Smooth muscle cell (in vitro differentiated cells): ENCODE data around the gene IGSF23. TPM values are rescaled to one million over a fixed set of nuclear protein-coding genes. Genes with fewer than 3 reads are reported as not detected.

Source experiments
- DNase-seq: peaks from one replicate; lab custom pipeline; 2025; ENCODE audit not compliant: unreplicated experiment; lab: John Stamatoyannopoulos, UW
- H2AFZ ChIP-seq: fragments of 200-600 bp; sonication (generic); 2 replicates; pipeline ENCODE4 v1.6.0; 2016; ENCODE audit warnings: antibody characterized with exemption, low read depth, mild to moderate bottlenecking
- H3F3A ChIP-seq: fragments of 200-600 bp; sonication (generic); 2 replicates; pipeline ENCODE4 v1.6.0; 2017; ENCODE audit warnings: antibody characterized with exemption, low read depth
- H3K27ac ChIP-seq: fragments of 200-600 bp; sonication (generic); 2 replicates; pipeline ENCODE4 v1.5.1; 2016; ENCODE audit warnings: low read depth, mild to moderate bottlenecking
- H3K27me3 ChIP-seq: fragments of 200-600 bp; sonication (generic); 2 replicates; pipeline ENCODE4 v1.6.1; 2016; ENCODE audit warnings: low read depth, mild to moderate bottlenecking
- H3K36me3 ChIP-seq: fragments of 200-600 bp; sonication (generic); 2 replicates; pipeline ENCODE4 v1.5.1; 2016; ENCODE audit warnings: low read depth
- H3K4me1 ChIP-seq: fragments of 200-600 bp; sonication (generic); 2 replicates; pipeline ENCODE4 v1.5.1; 2016; ENCODE audit warnings: low read depth
- H3K4me2 ChIP-seq: fragments of 200-600 bp; sonication (generic); 2 replicates; pipeline ENCODE4 v1.6.0; 2016; ENCODE audit warnings: mild to moderate bottlenecking
- H3K4me3 ChIP-seq: fragments of 200-600 bp; sonication (generic); 2 replicates; pipeline ENCODE4 v1.5.1; 2016; ENCODE audit warnings: mild to moderate bottlenecking
- H3K79me2 ChIP-seq: fragments of 200-600 bp; sonication (generic); 2 replicates; pipeline ENCODE4 v1.6.0; 2016; ENCODE audit warnings: low read depth, mild to moderate bottlenecking
- H3K9ac ChIP-seq: fragments of 200-600 bp; sonication (generic); 2 replicates; pipeline ENCODE4 v1.6.0; 2016; ENCODE audit warnings: low read depth
- H3K9me3 ChIP-seq: fragments of 200-600 bp; sonication (generic); replicated peaks from 2 replicates; pipeline ENCODE4 v1.5.1; 2016; ENCODE audit warnings: low read depth
- H4K20me1 ChIP-seq: fragments of 200-600 bp; sonication (generic); 2 replicates; pipeline ENCODE4 v1.6.0; 2016; ENCODE audit warnings: low read depth
- CTCF ChIP-seq: fragments of 200-600 bp; sonication (generic); IDR thresholded peaks from 2 replicates; pipeline ENCODE4 v1.5.1; 2017; ENCODE audit warnings: borderline replicate concordance, mild to moderate bottlenecking, antibody characterized with exemption; ENCODE audit not compliant: insufficient read depth, poor library complexity, severe bottlenecking
- WGBS: methylation state at CpG from one replicate; pipeline ENCODE4 v1.1.7; 2016; ENCODE audit warnings: low lambda C conversion rate; 5-methylcytosine and 5-hydroxymethylcytosine counted together
- polyA plus RNA-seq: library from polyadenylated mRNA; unstranded; fragments of >200 nt; fragmentation: Nextera tagmentation; extraction: Ambion mirVana; gene quantifications from 2 replicates; pipeline ENCODE4 v1.2.1, GENCODE V29; 2016
- total RNA-seq: library from RNA; depleted of rRNA; stranded (reverse); fragments of >200 nt; gene quantifications from 2 replicates; pipeline ENCODE4 v1.2.3, GENCODE V29; 2014

The IGSF23 gene
- total and polyA plus RNA-seq, 2 experiments from 2014 or later, result not detected

GRCh38 chr19:44582581-44583265 is 30.6 kb upstream of the IGSF23 start:
- DNase-seq, result no peak
- WGBS, result 7% methylated on average over 7 of the region's 10 CpGs
- no peaks in the 10 kb centered on the region for H3F3A ChIP-seq
- no peaks in the 10 kb centered on the region for H3K27me3 ChIP-seq
- no peak overlapping the region for H2AFZ ChIP-seq
- TF ChIP-seq CTCF, result peak; percentile 46
- no peaks in the 10 kb centered on the region for H3K9me3 ChIP-seq
- no peak overlapping the region for H3K27ac ChIP-seq
- no peak overlapping the region for H3K4me2 ChIP-seq
- H3K9ac ChIP-seq, result no peak overlapping the region
- H3K4me3 ChIP-seq, result no peak overlapping the region
- no peaks in the 10 kb centered on the region for H4K20me1 ChIP-seq
- H3K36me3 ChIP-seq, result no peaks in the 10 kb centered on the region
- no peaks in the 10 kb centered on the region for H3K4me1 ChIP-seq
- no peaks in the 10 kb centered on the region for H3K79me2 ChIP-seq

GRCh38 chr19:44585371-44586133 is 27.8 kb upstream of the IGSF23 start:
- WGBS, result 79% methylated on average over 5 of the region's 5 CpGs
- Histone ChIP-seq H3K36me3 (no peaks in the 10 kb centered on the region), H4K20me1 (no peaks in the 10 kb centered on the region), H3K4me1 (no peaks in the 10 kb centered on the region), H3K9ac (no peak overlapping the region), H3K27ac (no peak overlapping the region), H3K4me3 (no peak overlapping the region), H3K9me3 (no peaks in the 10 kb centered on the region), H3F3A (no peaks in the 10 kb centered on the region), H3K4me2 (no peak overlapping the region), H3K79me2 (no peaks in the 10 kb centered on the region), H3K27me3 (no peaks in the 10 kb centered on the region), H2AFZ (no peak overlapping the region)
- TF ChIP-seq CTCF, result no peak
- DNase-seq, result no peak

GRCh38 chr19:44587963-44588770 is 25.2 kb upstream of the IGSF23 start:
- no peak for TF ChIP-seq CTCF
- Histone ChIP-seq H3K27ac (peak overlapping the region; percentile 84), H3K79me2 (no peaks in the 10 kb centered on the region), H2AFZ (peak overlapping the region; percentile 62), H3K27me3 (no peaks in the 10 kb centered on the region), H3K4me2 (peak overlapping the region; percentile 39), H3F3A (no peaks in the 10 kb centered on the region), H3K4me3 (no peak overlapping the region), H3K36me3 (no peaks in the 10 kb centered on the region), H3K9me3 (no peaks in the 10 kb centered on the region), H3K4me1 (no peaks in the 10 kb centered on the region), H3K9ac (peak overlapping the region; percentile 69), H4K20me1 (no peaks in the 10 kb centered on the region)
- no peak for DNase-seq
- 85% methylated on average over 2 of the region's 2 CpGs for WGBS
